IPS-NIHi11 (cell line): Measurements from ENCODE around the gene NELFA.

Experiments used
- DNase-seq: peaks from one replicate; pipeline ENCODE4 v3.0.0; 2012; ENCODE audit warnings: mixed read lengths, low spot score

The NELFA gene

DNA sequence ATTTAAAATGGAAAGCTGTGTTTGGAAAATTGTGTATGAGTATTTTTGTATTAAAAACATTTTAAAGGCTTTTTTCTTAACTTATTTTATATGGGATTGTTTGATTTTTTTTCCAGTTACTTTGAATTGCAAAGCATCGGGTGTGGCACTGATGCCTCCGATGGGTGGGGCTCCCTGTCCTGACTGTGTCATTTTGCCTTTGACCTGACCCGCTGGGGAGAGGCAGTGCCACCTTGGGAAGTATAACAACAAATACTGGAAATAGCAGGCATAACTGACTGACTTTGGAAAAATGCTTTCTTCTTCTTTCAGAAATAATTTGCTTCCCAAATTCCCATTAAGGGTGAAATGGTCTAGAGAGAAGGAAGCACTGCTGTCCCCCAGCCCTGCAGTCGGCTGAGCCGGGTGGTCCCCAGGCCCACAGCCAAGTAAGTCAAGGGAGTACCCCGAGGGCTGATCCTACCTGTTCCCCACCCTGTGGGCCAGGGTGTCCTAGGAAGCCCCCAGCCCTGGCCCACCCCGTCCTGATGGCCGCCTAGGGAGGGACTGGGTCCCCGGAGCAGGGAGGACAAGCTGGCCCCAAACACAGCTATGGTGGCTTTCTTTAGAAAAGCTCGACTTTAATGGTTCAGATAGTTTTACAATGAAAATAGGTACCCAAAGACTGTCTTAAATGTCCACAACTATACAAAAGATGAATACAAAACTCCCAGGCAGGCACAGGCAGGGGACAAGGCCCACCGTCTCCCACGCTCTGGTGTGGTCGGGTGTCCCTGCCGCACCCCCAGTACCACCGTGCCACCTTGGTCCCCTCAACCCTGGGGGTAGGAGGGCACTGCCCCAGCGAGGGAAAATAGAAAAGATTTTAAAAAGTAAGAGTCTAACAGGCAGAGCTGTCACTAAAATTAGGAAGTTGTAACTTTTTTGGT is 26.4 kb downstream of the NELFA start:
- DNase-seq = no peak

DNA sequence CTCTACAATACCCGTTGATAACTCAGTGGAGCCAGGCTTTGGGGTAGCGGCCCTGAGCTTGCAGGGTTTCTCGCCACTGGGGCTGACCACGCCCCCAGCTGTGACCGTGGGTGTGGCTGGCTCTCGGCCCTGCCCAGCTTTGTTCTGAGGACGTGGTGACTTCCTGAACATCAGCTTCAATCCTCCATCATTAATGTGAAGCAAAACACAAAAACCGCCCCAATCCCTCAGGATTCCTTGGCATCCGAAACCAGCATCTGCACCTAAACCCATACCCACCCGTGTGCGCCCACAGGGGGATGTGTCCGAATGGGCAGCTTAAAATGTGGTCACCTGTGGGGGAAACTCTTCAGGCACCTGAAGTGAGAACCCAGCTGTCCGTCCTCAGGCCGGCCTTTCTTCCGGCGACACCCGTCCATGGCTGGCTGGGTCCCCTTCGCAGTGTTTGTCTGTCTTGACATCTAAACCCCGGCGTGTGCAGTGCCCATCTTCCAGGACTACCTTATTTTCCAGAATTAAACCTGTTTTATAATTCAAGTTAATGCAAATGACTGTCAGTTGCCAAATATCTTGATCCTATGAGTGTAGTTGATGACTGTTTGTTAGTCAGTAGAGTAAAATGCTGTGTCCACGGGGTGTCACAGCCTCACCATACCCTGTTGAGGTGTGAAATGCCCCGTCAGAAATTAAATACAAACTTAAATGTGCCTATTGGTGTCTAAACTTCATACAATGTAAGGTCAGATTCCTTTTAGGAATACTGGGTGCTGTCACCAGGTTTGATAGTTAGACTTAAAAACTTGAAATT is 27.3 kb downstream of the NELFA start:
- DNase-seq = peak; percentile 85

DNA sequence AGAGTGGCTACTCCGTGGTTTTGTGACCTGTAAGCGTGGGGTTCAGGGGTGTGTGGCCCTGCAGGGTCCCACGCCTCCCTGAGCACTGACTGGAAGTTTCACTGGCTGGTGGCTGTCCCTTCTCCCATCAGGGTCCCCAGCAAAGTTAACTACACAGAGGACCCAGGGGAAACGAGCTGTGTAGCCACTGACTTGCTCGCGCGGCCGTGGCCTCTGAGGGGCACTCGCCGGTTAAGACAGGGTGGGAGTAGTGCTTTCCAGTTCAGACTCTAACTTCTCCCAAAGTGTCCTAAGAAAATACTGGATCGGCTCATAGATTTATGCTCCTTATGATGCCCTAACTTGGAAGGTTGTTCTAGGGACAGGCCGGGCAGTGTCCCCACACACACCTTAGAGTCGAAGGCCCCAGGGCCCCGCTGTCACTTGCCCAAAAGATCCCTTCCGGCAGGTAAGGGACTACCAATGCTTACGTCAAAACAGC is 28.2 kb downstream of the NELFA start:
- no peak for DNase-seq

DNA sequence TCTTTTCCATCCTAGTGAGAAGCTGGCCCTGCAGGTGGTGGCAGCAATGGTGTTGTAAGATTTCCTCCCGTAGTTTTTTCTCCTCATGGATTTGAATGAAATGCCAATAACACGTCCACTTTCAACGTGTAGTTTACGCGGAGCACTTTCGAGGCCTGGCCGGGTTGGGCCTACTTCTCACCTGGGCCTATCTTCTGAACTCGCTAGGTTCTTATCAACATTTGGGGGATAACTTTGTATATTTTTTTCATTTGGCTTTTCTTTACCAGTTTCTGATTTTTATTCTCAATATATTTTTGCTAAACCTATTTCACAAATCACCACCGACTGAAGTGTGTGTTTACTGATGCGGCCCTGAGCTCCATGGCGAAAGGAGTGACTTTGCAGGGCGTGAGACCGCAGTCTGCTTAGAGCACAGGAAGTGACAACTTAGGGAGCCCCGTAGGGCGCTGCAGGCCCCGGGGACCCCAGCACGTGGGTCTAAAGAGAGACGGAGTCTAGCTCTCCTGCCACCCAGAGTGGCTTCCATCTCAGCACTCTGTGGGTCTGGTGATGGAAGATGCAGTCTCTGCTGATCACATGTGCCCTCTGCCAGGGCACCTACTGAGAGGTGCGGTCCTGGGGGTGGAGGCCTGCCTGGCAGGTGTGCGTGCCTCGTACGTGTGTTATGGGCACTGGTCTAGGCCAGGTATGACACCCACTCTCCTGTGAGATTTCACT is 29.1 kb downstream of the NELFA start:
- DNase-seq = no peak

DNA sequence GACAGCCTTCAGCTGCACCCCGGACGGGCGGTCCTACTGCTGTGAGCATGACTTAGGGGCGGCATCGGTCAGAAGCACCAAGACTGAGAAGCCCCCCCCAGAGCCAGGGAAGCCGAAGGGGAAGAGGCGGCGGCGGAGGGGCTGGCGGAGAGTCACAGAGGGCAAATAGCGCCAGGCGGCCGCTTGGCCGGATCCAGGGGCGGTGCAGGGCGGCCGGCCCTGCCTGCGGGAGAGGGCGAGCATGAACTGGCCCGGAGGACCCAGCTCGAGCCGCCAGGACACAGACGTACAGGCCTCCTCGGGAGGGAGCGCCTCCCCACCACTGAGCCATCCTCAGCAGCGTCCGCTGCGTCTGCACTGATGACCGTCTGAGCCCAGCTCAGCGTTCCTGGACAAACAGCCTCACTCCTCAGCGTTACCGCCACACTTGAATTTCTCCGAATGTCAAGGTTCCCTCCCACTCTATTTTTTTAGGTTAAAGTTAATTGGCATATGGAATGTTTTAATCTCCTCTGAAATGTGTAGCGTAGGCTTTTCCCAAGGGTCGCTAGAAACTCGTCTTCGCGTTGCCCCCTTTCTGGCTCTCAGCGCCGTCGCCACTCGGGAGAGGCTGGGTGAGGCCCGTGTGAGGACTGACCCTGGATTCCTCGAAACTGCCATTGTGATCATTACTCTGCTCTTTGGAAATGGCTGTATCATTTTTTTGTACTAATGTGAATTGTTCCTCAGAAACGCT is 29.9 kb downstream of the NELFA start:
- no peak for DNase-seq

DNA sequence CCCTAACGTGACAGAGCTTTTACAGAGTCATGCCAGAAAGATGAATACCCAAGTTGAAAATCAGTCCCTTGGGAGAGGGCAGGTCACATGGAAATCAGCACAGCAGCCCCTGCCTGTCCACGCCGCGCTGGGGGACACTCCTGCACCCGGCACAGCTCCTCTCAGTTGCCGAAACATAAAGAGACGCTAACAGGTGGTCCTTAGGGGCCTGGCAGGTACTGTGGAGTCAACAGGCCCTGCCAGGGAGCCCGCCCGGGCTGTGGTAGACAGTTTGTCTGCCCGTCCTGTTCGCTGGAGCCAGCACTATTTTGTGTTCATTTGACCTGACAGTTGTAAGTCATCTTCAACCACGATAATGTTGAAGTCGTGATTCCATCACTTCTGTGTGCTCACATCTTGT is 30.5 kb downstream of the NELFA start:
- no peak for DNase-seq

DNA sequence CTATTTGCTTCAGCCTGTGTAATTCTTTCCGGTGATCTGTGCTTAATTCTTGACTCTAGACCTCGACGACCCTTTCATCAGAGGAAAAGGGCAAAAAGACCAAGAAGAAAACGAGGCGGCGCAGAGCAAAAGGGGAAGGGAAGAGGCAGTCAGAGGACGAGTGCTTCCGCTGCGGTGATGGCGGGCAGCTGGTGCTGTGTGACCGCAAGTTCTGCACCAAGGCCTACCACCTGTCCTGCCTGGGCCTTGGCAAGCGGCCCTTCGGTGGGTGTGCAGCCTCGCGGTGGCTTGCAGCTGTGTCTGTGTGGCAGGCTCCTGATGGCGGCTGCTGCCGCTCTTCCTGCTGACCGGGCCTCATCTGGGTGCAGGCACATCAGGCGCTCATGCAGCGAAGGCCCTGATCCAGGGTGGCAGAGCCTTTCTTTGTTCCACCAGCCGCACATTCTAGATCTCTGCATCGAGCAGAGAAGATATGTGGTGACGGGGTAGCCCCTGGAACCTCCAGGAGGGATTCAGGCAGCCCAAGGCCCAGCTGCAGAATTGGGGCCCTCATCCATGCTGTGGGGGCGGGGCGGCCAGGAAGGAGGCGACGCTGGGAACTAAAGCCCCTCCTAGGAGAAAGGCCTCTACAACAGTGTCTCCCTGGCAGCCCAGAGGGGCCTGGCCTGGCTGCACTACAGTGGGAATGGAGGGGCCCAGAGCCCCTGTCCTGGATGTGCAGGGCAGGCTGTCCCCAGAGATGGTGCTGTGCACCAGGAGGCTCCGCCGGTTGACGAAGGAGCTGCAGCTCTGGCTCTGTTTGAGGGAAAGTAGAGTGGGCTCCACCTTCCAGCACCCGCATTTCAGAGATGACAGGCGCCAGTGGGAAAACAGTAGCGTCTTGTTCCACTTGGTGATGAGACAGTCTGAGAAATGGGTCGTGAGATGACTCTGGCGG is 32.1 kb downstream of the NELFA start:
- no peak for DNase-seq

DNA sequence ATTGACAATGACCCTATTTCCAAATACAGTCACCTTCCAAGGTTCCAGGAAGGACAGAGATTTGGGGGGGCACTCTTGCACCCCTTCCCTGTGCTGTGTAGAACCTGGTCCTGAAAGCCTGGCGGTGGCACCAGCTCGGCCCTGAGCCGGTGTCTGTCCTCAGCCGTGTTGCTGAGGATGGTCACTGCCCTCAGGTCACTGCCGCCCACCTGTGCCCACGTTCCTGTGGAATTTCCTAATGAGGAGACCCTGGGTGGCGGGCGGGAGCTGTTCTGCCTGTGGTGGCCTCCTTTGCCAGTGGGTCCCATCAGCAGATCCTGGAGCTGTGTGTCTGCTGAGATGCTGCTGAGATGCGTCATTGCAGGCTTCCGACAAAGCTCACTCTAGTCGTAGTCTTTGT is 32.9 kb downstream of the NELFA start:
- no peak for DNase-seq

DNA sequence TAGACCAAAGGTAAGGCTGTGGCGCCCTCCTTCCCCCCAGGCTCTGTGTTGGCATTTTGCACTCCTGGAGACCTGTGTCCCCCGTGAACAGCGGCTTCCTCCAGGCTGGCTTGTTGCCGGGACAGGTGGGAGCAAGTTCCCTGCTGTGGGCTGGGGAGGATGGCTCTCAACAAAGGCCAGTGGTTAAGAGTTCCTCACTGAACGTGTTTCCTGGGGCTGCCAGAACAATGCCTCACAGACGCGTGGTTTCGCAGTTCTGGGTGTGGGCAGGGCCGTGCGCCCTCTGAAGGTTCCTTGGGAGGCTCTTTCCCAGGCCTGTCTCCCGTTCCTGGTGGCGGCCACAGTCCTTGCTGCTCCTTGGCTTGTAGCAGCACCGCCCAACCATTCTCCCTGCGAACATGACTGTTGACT is 33.4 kb downstream of the NELFA start:
- no peak for DNase-seq

DNA sequence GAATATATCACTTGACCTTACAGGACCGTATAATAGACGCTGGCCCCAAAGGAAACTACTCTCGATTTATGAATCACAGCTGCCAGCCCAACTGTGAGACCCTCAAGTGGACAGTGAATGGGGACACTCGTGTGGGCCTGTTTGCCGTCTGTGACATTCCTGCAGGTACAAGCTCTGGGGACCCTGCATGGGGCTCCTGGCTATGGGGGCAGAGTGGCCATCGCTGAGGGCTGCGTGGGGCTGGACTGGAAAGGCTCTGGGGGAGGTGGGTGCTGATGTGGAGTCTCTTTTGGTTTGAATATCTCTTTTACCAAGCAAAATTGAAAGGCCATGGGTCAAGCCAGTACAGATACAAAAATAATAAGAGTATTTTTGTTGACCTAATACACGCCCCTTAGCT is 33.9 kb downstream of the NELFA start:
- DNase-seq = no peak

DNA sequence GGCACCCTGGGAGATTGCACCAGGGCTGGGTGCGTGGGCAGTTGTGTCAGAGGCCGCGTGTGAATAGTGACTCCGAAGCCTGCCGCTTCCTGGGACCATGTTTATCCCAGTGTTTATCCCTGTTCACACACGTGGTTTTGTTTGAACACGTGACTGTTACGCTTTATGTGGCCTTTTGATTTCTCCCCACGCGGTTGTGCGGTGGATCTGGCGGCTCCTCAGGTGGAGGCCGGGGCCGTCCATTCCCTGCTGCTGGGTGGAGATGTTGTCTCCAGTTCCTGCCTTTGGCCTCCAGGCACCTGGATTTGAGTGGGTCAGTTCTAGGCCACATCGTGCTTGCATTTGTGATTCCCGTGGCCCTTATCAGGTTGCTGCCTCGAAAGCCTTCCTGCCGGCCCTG is 35.1 kb downstream of the NELFA start:
- no peak for DNase-seq

DNA sequence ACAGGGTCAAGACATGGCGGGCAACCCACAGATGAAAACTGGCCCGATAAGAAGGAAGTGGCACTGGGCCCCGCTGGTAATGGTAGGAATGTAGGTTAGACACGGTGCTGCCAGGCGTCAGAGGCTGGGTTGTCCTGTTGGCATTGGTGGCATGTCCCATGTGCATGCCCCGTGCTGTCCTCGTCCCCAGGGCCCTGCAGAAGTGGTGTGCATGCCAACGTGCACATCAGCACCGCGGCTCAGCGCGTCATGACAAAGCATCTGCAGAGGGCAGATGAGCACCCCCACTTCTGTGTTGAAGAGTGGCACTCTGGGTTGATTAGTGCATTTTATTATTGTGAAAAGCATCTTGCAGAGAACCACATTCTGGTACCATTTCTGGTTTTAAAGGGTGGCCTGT is 35.6 kb downstream of the NELFA start:
- no peak for DNase-seq

DNA sequence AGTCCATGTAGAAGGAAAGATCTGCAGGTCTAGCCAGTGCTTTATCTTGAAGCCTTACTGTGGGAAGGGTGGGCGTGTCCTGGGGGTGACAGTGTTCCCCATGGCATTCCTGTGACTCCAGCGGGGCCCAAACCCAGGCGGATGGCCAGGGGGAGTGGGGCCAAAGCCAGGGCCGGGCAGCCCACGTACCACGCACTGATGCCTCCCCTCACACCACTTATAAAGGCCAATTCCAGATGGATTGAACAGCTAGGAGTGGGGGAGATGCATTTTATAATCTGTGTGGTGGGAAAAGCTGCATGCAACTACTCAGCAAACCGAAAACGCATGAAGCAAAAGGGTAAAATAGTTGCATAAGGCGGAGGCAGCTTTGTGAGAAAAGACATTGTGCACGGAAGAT is 36.4 kb downstream of the NELFA start:
- DNase-seq = no peak

DNA sequence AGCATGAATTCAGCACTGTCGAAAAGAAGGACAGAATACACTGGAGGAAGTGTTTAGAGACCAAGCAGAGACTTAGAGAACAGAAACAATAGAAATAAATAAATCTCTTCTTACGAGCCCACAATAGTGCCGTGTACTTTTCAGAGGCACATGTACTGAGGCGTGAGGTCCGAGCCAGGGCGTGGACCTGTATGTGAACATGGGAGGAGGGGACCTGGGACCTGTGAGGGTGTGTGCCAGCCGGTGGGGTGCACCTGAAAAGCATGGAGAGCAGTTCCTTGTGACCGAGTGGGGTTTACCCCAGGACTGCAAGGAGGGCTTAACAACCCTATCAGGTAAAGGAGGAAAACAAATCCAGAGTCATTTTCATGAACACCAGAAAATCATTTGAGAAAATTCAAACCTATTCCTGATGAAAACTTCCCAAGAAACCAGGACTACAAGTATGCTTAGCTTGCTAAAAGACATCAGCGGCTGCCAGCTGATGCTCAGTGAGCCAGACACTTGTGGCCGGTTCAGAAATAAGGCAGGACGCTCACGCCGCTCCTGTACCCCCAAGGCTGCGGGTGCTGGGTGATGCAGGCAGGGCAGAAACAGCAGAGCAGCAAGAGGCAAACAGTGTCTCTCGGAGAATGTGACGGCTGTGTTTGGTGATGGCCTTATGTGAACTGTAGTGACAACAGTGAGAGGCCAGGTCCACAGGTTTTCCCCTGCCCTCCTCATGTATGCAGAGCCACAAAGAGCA is 37.1 kb downstream of the NELFA start:
- DNase-seq = no peak

DNA sequence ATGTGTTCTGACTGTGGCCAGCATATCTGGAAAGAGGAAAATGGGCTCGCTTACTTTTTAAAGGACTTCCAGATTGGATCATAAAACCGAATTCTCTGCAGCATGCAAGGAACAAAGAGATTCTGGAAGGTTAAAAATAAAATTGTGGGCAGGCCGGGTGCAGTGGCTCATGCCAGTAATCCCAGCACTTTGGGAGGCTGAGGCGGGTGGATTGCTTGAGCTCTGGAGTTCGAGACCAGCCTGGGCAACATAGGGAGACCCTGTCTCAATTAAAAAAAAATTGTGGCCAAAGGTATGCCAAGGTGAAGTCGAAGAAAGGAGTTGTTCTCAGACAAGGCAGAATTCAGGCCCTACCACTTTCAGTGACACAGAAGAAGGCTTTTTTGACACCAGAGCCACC is 37.8 kb downstream of the NELFA start:
- DNase-seq = no peak

DNA sequence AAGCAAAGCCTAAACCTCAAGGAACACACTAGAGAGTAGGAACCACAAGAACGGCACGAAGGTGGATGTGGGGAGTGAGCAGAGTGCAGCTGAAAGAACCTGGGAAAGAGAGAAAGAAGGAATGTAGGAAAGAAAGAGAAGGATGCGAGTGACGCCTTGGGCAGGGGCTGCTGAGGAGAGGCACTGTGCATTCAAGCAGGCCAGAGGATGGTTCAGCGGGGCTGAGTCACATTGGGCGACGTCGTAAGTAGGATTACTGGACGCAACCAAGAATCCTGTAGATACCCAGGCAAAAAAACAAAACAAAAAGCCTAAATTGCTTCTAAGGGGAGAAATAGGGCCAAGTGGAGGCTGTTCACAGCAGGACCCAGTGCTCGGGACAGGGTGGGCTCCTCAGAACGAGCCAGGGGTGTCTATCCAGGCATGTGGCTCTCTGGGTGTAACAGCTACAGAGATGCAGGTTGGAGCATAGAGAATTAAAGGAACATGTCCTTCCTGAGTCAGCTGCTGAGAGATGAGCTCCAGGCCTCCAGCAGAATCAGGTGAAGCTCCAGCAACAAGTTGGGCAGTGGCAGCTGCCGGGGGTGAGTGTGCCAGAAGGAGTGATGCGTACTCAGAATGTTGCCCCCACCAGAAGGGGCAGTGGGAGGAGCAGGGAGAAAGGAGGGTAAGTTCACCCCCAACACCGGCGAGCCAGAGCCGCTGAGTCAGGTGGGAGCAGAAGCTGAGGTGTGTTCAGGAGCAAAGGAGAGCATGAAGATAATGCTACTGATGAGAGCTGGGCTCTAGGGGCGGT is 38.6 kb downstream of the NELFA start:
- DNase-seq = no peak

DNA sequence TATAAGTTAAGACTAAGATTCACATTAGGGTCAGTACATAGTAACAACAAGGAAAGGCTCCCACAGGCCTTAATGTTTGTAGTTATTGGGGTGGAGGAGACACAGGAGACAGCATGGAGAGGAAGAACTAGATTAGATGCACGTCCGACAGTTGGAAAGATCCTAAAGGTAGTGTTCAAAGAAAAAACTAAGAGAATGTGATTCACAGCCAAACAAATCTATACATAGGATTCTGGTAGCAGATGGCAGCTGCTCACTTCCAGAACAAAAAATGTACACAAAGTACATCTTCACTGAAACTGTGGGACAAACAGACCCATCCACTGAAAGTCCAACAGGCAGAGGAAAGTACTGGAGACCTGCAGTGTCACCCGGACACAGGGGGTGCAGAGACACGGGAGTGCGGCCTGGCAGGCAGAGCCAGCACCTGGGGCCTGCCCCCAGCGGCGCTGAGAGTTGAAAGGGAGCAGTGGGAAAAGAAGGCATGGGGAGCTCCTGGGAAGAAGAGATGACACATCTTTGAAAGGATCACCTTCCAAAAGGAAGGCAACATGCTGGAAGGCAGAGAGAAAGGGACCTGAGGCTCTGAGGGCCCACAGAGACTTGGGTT is 40.0 kb downstream of the NELFA start:
- DNase-seq = no peak

DNA sequence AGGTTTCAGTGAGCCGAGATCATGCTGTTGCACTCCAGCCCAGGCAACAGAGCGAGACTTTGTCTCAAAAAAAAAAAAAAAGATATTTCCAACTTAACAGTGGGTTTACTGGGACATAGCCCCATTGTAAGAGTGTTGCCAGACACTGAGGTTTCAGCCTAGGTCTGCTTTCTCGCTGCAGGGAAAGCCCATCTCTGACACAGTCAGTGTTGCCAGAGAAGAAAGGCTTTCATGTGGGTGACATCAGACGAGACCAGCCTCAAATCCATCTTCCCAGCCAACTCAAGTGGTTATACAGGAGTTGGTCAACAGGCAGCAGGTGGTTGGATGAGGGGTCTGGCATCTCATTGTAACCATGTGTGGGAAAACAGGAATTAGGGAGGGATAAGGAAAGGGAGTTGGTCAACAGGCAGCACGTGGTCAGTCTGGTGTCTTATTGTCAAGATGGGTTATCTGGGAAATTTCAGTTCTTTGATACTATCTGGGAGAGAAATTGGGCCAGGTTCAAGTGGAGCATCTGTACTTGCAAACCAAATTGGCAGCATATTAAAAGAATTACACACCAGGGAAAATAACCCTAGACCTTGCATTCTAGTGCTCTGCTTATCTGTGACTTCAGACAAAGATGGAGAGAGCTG is 41.1 kb downstream of the NELFA start:
- DNase-seq = no peak
